SU-DHL-6 (cell line): ENCODE measurements around the gene BCKDK.

Experiments
- CTCF ChIP-seq: fragments of 200-600 bp; sonication (generic); IDR thresholded peaks from one replicate; pipeline ENCODE4 v1.5.1; 2017; ENCODE audit warnings: antibody characterized with exemption, mild to moderate bottlenecking, low read length, moderate library complexity; ENCODE audit not compliant: insufficient read depth, poor library complexity, severe bottlenecking
- EZH2phosphoT487 ChIP-seq: fragments of 200-600 bp; sonication (generic), shearing (Covaris generic); conservative IDR thresholded peaks from 2 replicates; pipeline ENCODE4 v1.6.1; 2018; ENCODE audit warnings: mild to moderate bottlenecking, antibody characterized with exemption, low read length, moderate library complexity, mixed read lengths

DNA sequence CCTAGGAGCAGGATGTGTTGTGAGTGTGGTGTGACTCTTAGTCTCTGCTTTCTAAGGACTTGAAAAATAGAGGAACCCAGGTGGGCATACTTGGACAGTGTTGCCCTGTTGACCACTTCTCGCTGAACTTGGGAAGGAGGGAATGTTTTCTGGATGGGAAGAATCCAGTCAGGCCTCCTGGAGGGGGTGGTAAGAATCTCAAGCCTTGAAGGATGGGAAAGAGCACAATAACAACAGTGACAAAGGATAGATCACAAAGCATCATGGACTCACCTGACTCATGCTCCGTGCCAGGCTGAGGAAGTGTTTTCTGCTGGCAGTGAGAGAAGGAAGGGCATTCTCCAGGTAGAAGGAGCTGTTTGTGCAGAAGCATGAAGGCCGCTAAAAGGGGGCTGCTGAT, 17.7 kb downstream of the BCKDK start:
- TF ChIP-seq CTCF (no peak), EZH2phosphoT487 (no peak)
